NCI-H1105 treated with DMSO at 0.1 percent for 48 hours (cell line): Measurements from ENCODE around the gene DIO3.
A peak's percentile ranks its signal among the peaks of the same experiment; 100 is the strongest.
"Not testable (repeated sequence)": the region's sequence is repeated elsewhere in the genome, so short reads cannot be mapped to it uniquely, and the experiment has no call there.

ENCODE experiments used
- DNase-seq: peaks from one replicate; lab custom pipeline; 2025; lab: John Stamatoyannopoulos, UW

The DIO3 gene

DNA sequence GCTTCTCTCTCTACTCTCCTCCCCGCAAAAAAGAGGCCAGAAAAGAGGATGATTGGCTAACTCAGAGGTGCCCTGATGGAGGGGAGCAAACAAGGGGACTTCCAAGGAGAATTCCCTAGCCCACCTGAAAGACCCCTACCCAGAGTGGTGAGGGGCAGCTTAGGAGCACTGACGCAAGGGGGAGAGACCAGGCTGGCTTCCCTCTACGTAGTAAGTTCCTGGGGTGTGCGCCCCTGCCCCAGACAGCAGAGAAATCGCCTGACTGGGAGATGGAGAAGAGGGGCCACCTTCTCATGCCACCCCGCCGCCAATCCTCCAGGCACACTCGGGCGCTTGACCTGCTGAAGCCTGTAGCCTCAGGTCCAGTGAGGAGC is 2.1 kb upstream of the DIO3 start:
- no peak for DNase-seq

GRCh38 chr14:101559624-101560533 is 1.4 kb upstream of the DIO3 start:
- no peak for DNase-seq

DNA sequence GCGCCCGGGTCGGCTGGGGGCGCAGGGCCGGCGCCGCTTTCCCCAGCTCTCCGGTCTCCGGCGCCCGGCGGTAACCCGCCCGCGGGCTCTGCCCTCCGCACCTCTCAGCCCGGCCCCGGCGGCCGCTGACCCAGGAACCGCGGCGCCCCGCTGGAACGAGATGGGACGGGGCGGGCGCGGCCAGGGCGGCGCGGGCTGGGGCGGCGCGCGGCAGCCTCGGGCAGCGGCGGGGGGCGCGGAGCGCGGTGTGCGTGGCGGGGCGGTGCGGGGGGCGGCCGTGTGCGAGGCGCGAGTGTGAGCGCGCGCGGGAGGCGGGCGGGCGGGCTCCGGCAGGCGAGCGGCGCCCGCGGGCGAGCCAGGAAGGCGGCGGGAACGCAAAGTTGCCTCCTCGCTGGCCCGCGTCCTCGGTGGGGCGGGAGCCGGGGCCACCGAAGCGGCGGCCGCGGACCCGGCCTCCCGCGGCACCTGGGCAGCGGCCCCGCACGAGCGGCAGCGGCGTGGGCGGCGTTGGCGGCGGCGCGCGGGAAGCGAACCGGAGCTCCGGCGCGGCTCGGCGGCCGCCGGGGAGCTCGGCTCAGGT is 671 bp upstream of the DIO3 start:
- no peak for DNase-seq

DNA sequence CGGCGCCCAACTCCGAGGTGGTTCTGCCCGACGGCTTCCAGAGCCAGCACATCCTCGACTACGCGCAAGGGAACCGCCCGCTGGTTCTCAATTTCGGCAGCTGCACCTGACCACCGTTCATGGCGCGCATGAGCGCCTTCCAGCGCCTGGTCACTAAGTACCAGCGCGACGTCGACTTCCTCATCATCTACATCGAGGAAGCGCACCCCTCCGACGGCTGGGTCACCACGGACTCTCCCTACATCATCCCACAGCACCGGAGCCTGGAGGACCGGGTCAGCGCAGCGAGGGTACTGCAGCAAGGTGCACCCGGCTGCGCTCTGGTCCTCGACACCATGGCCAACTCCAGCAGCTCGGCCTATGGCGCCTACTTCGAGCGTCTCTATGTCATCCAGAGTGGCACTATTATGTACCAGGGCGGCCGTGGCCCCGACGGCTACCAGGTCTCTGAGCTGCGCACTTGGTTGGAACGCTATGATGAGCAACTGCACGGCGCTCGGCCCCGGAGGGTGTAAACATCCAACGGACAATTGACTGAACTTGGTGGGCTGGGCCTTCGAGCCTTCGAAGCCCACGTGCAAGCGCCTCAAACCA is 699 bp downstream of the DIO3 start:
- DNase-seq: no peak

DNA sequence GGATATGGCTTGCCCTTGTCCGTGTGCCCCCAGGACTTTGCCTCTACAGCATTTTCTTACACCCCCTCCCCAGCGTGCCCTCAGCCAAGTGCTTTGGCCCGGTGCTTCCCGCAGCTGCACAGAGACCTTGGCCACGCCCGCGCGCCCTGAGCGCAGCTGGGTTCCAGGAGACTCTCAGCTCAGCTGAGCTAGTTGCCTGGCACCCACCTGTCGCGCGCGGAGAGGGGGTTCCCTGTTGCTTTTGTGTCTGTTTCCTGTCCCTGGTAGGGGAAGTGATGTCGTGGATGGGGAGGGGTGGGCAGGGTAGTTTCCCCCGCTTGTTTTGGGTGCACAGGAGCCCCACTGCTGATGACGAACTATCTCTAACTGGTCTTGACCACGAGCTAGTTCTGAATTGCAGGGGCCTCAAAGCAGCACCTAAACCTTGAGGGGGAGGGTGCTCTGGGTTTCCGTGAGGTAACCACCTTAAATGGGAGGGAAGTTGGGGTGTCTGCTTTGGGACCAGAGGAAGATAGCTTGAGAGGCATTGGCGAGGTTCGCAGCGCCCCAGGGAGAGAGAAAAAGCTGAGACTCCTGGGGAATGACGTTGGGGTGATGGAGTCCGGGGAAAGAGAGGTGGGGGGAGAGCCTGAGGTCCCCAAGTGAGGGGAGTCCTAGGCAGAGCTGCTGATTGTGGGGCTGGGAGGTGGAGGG is 1.5 kb downstream of the DIO3 start:
- peak; percentile 72 for DNase-seq

DNA sequence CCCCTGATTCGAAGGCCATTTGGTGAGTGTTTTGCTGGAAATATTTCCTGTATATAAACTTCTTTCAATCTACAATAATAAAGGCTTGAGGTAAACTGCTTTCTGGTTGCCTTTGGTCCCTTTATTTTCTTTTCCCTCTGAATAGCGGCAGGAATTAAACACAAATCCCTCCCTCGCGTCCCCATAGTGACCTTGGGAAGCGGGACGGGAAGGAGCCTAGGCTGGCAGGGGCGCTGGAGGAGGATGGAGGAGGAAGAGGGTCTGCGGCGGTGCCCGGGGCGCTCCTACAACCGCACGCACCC is 2.0 kb downstream of the DIO3 start:
- DNase-seq: peak; percentile 11

GRCh38 chr14:101563654-101564443 is 2.6 kb downstream of the DIO3 start:
- DNase-seq: peak; percentile 35

GRCh38 chr14:101564444-101564776 is 3.1 kb downstream of the DIO3 start:
- no peak for DNase-seq

DNA sequence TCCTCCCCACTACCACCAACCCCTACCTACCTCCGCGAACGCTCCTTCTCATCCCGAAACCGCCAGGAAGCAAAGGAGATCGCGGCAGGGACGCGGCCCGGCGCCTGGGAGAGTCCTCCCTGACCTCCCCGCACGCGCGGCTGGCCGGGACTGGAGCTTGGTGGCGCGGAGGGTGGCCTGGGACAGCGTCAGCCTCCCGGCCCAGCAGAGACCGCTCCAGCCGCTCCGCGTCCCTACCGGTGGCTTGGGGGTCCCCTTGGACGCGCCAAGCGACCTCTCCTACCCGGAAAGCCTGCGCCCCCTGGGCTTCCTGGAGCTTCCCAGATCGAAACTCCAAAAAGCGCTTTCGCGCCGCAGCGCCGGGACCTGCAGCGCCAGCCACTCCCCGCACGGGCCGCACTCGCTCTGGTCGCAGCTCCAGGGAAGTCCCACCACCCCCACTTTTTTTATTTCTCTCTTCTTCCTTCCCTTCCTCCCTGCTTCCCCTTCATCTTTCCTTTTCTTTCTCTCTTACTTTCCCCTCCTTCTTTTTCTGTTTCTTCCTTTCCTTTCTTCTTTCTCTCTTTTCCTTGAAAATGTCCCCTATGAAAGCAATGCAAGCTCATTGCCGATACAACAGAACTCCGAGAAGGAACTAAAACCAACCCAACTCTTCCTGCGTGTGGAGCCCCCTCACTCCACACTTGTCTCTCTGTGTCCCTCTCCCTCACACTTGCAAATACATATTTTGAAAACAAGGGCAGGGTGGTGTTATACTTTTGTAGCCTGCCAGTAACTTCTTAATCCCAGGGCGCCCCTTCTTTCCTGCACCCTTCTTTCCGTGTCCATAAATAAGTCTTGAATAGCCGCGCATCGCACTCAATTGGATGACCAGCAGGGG is 3.8 kb downstream of the DIO3 start:
- DNase-seq: no peak

DNA sequence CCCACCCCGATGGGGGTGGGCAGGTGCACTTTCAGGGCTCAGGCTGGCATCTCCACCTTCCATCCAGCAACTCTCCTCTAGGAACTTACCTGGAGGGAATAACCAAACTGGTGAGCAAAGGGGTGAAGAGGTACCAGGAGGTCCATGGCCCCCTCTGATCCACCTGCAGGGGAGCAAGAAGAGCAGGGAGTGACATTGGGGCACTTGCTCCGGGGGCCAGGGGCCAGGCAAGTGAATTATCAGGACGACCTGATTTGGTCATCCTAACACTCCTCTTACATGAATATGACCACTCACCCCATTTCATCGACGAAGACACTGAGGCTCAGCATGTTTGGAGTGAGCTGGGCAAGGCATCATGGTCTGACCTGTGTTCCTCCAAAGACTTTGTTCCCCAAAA is 6.0 kb downstream of the DIO3 start:
- no peak for DNase-seq

GRCh38 chr14:101571004-101571403 is 9.7 kb downstream of the DIO3 start:
- no peak for DNase-seq

DNA sequence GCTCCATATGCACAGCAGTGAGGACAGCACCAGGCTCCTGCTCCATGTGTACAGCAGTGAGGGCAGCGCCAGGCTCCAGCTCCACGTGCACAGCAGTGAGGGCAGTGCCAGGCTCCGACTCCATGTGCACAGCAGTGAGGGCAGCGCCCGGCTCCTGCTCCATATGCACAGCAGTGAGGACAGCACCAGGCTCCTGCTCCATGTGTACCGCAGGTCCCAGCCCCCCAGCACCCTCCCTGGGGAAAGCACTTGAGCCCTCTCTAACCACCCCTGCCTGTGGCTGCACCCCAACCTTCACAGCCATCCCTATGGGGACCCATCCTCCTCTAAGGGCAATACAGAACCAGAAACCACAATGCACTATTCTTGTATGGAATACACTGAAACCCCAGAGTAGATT is 11.2 kb downstream of the DIO3 start:
- not testable (repeated sequence) for DNase-seq

GRCh38 chr14:101573289-101573688 is 12.0 kb downstream of the DIO3 start:
- DNase-seq: no peak

DNA sequence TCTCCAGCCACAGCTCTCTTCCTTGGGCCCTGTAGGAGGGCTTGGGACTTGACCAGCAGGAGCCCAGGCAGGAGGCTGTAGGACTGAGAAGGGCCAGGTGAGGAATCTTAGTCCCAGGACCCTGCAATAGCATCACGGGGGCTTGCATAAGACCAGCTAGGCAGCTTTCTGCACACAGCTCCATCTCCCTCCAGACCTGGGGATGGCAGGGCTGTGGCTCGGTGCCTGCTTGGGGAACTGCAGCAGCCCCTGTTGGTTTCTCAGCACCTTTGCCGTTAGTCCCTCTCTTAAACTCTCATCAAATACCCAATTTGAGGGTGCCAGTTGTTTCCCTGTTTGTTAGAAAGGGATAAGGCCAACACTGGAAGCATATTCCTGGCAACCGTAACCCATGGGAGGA is 14.3 kb downstream of the DIO3 start:
- no peak for DNase-seq

DNA sequence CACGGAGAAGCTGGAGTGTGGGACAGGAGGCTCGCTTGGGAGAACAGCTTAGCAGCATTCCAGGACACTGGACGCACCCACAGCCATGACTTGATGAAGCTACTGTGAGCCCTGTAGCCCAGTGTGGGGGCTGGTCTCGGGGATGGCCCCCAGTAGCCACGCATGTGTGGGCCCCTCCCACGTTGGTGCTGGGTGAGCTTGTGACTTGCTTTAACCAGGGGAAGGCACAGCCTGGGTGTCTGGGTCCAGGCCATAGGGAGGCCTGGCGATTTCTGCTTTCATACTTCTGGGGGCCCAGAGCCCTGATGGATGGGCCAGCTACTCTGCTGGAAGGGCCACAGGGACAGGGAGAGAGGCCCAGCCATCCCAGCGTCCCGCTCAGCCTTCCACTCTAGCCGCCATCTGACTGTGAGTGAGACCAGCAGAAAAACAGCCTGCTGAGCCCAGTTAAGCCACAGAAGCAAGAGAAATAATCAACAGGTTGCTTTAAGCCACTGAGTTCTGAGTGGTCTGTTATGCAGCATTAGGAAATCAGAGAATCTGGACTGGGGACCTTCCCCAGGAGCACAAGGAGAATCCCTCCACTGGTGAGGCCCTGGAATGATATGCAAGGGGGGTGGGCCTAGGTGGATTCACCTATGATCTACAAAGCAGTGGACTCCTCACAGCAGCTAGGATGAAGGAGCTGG is 16.1 kb downstream of the DIO3 start:
- DNase-seq: no peak

- no peak for DNase-seq
Measured at GRCh38 chr14:101578489-101578888, 17.2 kb downstream of the DIO3 start.

- DNase-seq: no peak
Measured at GRCh38 chr14:101579372-101580080, 18.2 kb downstream of the DIO3 start.

DNA sequence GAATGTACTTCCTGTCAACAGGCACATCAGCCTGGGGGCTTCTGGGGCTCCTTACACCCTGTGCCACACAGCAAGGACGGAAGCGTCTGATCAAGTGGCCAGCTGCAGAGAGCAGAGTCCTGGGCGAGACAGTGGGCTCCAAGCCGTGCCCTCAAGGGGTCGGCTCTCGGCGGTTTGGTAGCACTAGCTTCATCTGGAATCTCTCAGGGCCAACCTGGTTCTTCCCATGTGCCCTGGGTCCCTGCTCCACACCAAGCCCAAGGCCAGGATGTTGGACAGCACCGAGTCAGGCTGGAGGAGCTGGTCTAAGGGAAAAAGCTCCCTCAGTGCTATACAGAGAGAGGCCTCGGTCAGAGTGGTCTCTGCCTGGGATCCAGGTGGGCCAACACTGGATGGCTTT is 20.5 kb downstream of the DIO3 start:
- no peak for DNase-seq

DNA sequence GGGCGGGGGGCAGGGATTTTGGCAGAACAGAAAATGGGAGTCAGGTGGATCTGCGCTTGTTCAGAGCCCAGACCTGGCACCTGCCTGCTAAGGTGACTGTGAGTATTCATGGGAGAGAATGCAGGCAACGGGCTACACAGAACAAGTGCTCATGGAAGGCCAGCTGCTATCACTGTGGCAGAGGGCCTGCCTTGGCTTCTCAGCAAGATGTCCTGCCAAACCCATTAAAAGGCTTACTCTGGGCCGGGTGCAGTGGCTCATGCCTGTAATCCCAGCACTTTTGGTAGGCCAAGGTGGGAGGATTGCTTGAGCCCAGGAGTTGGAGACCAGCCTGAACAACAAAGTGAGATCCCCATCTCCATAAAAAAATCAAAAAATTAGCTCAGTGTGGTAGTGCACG is 21.0 kb downstream of the DIO3 start:
- no peak for DNase-seq
